Hematopoietic multipotent progenitor cell treated with erythropoietin and hydrocortisone succinate and interleukin-3 and kit ligand, for 17 days (in vitro differentiated cells): Measurements from ENCODE around the gene NAP1L2.
"Not testable (repeated sequence)": the region's sequence is repeated elsewhere in the genome, so short reads cannot be mapped to it uniquely, and the experiment has no call there.

Experiments
- DNase-seq: peaks from one replicate; pipeline ENCODE4 v3.0.0-alpha.2; 2015; ENCODE audit warnings: low spot score

NAP1L2 gene, protein sequence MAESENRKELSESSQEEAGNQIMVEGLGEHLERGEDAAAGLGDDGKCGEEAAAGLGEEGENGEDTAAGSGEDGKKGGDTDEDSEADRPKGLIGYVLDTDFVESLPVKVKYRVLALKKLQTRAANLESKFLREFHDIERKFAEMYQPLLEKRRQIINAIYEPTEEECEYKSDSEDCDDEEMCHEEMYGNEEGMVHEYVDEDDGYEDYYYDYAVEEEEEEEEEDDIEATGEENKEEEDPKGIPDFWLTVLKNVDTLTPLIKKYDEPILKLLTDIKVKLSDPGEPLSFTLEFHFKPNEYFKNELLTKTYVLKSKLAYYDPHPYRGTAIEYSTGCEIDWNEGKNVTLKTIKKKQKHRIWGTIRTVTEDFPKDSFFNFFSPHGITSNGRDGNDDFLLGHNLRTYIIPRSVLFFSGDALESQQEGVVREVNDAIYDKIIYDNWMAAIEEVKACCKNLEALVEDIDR

DNA sequence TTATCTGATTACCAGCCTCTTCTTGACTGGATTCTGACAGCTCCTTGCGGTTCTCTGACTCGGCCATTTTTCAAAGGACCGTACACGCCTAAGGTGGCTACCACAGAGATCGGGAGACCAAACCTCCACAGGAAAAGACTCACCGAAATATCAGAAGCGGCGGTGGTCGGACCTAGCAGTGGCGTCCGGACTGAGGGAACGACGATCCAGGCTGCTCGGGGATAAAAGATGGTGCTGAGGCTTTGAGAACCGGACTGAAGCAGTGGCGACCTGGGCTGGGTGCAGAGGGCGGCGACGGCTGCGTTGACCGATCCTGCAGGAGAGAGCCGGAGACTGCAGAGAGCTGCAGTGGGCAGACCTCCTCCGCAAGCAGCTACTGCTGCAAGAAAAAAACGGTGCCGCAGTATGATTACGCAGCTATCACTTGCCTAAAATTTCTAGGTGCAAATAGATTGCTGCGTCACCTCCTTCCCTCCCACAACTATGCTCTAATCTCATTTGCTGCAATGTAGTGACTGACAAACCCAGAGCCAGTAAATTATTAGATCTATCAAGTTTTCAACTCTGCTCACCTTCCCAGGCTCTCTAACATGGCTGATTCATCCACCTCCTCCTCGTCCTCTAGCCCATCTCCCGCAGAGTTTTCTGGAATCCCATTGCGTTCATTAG lies at the start of gene NAP1L2:
Gene NAP1L2 (minus strand): TSS at position 426 of the 669 bp plus-strand sequence. CDS start 359 bp downstream, at position 67.
- no peak for DNase-seq

DNA sequence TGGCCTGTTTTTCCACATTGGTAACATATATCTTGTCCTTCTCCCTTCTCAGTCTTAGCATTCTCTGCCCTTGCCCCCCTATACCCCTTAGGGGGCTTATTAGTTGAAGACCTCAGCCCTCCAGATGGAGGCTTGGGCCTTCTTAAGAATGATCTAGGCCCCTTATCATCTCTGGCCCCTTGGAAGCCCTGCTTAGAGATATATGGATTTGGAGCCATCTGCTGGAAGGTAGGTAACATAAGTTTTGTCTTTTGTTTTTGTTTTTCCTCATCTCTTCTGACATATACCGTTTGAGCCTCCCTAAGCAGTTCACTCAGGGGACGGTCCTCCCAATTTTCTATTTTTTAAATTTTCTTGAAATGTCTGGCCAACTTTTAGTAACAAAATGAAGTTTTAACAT lies 48.3 kb upstream of the NAP1L2 start:
- no peak for DNase-seq

DNA sequence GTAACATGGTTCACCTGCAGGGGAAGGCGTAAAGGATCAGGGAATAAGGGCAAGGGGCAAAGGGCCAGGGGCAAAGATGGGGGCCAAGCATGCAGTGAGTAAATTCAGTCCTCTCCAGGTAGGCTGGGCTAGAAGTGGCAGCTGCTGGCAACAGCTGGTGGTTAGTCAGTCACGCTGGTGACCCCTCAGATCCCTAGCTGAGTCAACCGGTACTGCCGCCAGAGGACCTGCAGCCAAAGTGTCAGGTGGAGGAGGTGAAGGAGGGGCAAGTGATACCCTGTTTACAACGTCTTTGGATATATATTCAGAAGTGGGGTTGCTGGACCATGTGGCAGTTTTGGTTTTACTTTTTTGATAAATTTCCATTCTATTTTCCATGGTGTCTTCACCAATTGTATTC lies 24.6 kb upstream of the NAP1L2 start:
- DNase-seq, result no peak

DNA sequence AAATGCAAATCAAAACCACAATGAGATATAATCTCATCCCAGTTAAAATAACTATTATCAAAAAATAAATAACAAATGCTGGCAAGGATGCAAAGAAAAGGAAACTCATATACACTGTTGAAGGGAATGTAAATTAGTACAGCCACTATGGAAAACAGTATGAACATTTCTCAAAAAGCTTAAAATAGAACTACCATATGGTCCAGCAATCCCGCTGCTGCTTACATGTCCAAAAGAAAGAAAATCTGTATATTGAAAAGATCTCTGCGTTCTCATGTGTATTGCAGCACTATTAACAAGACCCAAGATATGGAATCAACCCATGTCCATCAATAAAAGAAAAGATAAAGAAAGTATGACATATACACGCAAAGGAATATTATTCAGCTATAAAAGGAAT lies 3.0 kb upstream of the NAP1L2 start:
- no peak for DNase-seq

DNA sequence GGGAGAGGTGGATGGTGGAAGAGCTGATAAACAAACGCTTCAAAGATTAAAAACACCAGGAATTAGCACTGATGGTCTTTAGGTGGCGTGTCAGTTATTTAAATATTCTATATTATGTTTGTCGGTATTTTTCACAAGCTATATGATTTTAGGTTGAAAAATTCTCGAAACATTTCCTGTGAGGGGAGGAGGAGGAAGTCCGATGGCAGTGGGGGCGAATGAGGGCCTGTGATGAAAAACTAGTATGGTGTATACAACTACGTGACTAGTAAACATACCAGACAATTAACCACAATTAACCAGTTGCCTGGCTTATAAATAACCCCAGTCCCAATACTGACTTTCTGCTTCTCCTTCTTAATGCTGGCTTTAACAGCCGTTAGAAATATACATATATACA lies 595 bp upstream of the NAP1L2 start:
- no peak for DNase-seq

DNA sequence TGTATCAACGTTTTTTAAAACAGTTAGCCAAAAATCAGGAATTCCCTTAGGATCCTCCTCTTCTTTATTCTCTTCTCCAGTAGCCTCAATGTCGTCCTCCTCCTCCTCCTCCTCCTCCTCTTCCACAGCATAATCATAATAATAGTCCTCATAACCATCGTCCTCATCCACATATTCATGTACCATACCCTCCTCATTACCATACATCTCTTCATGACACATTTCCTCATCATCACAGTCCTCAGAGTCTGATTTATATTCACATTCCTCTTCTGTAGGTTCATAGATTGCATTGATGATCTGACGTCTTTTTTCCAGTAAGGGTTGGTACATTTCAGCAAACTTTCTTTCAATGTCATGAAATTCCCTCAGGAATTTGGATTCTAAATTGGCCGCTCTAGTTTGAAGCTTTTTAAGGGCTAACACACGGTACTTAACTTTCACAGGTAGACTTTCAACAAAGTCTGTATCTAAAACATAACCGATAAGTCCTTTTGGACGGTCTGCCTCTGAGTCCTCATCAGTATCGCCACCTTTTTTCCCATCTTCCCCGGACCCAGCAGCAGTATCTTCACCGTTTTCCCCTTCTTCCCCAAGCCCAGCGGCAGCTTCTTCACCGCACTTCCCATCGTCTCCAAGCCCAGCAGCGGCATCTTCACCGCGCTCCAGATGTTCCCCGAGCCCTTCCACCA lies 771 bp downstream of the NAP1L2 start:
- DNase-seq, result no peak

DNA sequence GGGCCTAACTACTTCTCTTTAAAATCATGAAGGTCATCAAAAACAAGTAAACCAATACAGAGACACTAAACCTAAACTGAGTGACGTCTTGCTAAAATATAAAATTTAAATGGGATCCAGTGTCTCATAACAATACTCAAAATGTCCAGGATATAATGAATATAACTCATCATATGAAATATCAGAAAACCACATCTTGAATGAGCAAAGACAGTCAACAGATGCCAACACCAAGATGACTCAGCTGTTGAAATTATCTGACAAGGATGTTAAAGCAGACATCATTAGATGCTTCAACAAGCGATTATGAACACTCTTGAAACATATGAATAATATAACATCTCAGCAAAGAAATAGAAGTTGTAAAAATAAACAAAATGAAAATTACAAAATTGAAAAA lies 8.3 kb downstream of the NAP1L2 start:
- no peak for DNase-seq

DNA sequence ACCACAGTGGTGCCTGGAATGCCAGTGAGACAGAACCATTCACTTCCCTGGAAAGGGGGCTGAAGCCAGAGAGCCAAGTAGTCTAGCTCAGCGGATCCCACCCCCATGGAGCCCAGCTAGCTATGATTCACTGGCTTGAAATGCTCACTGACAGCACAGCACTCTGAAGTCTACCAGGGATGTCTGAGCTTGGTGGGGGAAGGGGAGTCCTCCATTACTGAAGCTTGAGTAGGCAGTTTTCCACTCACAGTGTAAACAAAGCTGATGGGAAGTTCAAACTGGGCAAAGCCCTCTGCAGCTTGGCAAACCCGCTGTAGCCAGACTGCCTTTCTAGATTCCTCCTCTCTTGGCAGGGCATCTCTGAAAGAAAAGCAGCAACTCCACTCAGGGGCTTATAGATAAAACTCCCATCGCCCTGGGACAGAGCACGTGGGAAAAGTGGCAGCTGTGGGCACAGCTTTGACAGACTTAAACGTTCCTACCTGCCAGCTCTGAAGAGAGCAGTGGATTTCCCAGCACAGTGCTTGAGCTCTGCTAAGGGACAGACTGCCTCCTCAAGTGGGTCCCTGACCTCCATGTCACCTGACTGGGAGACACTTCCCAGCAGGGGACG lies 32.0 kb downstream of the NAP1L2 start:
- no peak for DNase-seq

DNA sequence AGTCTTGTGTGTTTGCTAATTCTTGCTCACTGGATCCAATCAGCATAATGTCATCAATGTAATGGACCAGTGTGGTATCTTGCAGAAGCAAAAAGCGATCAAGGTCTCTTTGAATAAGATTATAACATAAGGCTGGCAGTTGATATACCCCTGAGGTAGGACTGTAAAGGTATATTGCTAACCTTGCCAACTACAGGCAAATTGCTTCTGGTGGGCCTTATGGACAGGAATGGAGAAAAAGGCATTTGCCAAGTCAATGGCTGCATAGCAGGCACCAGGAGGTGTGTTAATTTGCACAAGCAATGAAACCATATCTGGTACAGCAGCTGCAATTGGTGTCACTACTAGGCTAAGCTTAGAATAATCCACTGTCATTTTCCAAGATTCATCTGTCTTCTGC lies 45.7 kb downstream of the NAP1L2 start:
- not testable (repeated sequence) for DNase-seq
